GM12878 (cell line): Measurements from ENCODE around the gene PROB1.

Experiments
- CEBPB ChIP-seq, 2 experiments: fragments of 150-350 bp in 1 of 2; IDR thresholded peaks; 2 replicates each; pipeline ENCODE4 v1.6.1; 2012 to 2014; ENCODE audit warnings: low read depth in 2 of 2, low read length in 2 of 2, borderline replicate concordance in 1 of 2, inconsistent platforms in 1 of 2
- EGR1 ChIP-seq, 2 experiments: IDR thresholded peaks; 1 replicate in 1 of 2; 2 replicates in 1 of 2; pipeline ENCODE4 v1.6.1; 2011 to 2012; ENCODE audit warnings: low read depth in 2 of 2, low read length in 2 of 2, borderline replicate concordance in 1 of 2, mild to moderate bottlenecking in 1 of 2, moderate library complexity in 1 of 2
- EP300 ChIP-seq, 2 experiments: fragments of 150-350 bp in 1 of 2; IDR thresholded peaks; 2 replicates each; pipeline ENCODE4 v1.6.1; 2011 to 2012; ENCODE audit warnings: low read depth in 2 of 2, low read length in 2 of 2, borderline replicate concordance in 1 of 2, improper control_type of control experiment in 1 of 2, inconsistent platforms in 1 of 2; ENCODE audit not compliant: control insufficient read depth in 1 of 2
- ZNF24 ChIP-seq: fragments of 450-650 bp; IDR thresholded peaks from 2 replicates; pipeline ENCODE4 v1.6.1; 2017; ENCODE audit warnings: antibody characterized with exemption, mild to moderate bottlenecking

GRCh38 chr5:139392324-139392677, 2.6 kb downstream of the PROB1 start:
- TF ChIP-seq EGR1 (IDR thresholded peaks at IDR 0.05; ENCODE audit: borderline replicate concordance in 1 of 2, low read depth in 2 of 2, low read length in 2 of 2) (no peak), ZNF24 (no peak), EP300 (IDR thresholded peaks at IDR 0.05; ENCODE audit: borderline replicate concordance in 1 of 2, control insufficient read depth in 1 of 2, low read depth in 2 of 2, low read length in 2 of 2) (no peak), CEBPB (IDR thresholded peaks at IDR 0.05; ENCODE audit: borderline replicate concordance in 1 of 2, low read depth in 2 of 2, low read length in 2 of 2) (no peak)
